Activated T-helper 9 cell treated with anti-CD3 and anti-CD28 coated beads, Interleukin-2, amount 50 U/mL, for 16 hours (primary cell): ENCODE data around the gene ITGB7.
A peak's percentile ranks its signal among the peaks of the same experiment; 100 is the strongest.
"Not testable (repeated sequence)": the region's sequence is repeated elsewhere in the genome, so short reads cannot be mapped to it uniquely, and the experiment has no call there.

Experiments
- DNase-seq: peaks from one replicate; pipeline ENCODE4 v3.0.0-alpha.2; 2020; ENCODE audit warnings: low read depth

The ITGB7 gene

DNA sequence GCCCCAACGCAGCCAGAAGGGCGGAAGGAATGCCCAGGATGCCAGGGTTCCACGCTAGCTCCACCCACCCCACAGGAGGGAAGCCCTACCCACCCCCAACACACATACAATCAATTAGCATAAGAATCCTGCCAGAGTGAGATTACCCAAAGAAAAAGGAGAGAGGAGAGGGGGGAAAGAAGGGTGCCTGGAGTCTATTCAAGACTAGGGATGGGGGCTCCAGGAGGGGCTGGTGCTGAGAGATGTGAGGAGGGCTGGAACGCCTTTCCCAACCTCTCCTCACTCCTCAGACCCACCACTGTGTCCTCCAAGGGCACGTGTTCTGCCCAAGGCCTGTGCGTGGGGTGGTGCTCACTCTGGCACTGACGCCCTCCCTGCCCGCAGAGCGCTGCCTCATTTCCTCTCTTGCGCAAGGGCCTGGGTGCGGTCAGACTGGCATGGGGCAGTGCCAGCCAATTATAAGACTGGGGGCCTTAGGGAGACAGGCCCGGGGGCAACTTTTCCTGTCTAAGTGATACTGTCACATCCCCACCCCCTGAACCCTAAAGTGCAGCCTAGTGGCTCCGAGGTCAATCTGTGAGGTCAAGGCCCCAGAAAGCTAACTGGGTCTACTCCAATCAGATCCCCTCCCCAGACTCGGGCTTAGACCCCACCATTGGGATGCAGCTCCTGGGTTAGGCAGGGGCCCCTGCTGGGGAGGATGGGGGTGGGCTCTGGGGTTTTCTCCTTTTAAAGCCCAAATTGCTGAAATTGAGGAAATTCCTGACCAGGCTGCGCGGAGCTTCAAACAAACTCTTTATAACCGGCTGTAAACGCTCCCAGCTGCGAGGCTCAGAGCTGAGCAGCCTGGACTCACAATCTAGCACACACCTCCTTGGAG lies 10.2 kb upstream of the ITGB7 start:
- no peak for DNase-seq

DNA sequence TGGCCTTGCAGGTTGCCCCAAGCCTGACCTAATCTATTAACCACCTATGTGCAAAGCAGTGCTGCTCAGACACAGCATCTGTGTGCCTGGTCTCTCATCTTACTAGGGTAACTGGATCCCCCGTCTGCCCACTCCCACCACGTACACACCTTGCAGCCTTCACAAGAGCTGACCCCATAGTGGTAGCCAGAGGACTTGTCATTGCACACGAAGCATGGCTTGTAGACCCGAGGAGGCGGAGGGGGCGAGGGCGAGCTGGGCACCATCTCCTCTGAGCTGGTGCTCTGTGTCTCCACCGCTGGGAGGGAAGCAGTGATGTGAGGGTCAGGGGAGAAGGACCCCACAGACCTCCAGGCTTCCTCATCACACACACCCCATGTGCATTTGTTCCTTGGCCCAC lies 8.4 kb upstream of the ITGB7 start:
- DNase-seq = no peak

DNA sequence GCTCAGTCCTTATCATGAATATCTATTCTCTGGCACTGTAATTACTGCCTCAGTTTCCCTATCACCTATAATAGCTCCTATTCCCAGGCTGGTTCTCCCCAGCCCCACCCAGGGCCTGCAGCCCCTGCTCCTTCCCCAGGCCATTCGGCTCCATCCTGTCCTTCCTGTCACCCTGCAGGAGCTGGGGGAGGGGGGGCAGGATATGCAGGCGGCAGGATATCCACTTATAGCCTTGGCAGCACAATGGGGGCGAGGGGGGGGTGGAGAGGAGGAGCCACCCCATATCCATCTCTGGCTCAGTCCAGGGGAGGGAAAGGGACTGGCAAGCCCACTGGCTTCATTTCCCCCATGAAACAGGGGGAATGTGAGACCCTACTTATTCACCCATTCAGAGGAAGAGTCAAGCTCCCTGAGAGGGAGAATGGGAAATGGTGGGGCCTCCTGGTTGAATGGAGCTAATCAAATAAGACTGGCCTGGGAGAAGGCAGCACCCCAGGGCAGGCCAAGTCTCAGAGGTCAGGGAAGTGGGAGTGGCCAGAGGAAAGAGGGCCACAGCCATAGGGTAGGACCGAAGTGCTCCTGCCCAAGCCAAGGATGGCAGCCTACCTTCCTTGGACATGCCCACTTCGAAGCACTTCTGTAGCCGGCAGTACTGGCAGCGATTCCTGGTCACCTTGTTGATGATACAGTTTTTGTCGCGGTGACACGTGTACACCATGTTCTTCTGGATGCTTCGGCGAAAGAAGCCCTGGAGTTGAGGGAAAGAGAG lies 7.8 kb upstream of the ITGB7 start:
- DNase-seq = no peak

DNA sequence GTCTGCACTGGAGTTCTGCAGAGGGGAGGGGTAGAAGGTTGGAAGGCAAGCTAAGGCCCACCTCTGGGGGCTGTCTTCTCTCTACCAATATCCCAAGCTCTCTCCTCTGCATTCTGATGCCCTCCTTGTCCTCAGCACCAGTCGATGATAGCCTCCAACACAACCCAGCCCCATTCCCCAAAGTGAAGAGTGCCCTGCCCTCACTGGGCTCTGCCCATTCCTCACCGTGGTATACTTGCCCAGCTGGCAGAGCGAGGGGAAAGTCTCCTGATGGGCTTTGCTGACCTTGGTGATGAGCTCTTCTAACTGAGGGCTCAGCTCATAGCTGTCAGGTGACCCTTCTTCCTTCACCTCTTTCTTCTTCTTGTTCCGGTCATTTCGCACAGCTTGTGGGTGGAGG lies 7.2 kb upstream of the ITGB7 start:
- DNase-seq = no peak

DNA sequence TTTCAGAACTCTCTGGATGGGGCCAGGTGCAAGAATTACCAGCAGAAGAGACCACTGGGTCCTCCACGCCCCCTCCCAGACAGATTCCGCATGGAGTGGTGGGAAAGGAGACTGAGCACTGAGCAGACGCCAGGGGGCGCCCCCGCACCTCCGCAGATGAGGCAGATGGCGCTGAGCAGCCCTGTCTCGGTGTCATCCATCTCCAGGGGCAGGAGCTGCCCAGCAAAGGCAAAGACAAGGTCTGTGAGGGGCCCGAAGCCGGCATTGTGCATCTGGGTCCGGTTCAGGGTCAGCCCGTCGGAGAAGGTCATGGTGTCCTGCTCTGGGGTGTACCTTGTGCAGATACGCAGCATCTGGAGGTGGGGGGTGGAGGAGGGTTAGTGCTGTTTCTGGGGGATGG lies 6.3 kb upstream of the ITGB7 start:
- peak; percentile 74 for DNase-seq

DNA sequence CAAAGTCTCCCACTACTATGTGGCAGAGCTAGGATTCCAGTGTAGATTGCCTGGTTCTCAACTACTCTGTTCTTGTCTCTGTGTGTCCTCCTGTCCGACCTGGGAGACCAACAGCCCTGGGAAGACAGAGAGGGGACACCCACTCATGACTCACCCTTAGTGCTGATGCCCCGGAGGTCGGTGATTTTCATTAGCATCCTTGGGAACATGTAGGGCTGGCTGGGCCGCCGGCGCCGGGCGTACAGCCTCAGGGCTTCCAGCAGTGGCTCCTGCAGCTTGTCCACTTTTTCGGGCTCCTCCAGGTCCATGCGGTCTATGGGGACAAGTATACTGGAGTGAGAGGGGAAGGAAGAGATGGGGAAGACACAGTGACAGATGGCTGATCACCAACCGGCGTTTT lies 5.9 kb upstream of the ITGB7 start:
- no peak for DNase-seq

DNA sequence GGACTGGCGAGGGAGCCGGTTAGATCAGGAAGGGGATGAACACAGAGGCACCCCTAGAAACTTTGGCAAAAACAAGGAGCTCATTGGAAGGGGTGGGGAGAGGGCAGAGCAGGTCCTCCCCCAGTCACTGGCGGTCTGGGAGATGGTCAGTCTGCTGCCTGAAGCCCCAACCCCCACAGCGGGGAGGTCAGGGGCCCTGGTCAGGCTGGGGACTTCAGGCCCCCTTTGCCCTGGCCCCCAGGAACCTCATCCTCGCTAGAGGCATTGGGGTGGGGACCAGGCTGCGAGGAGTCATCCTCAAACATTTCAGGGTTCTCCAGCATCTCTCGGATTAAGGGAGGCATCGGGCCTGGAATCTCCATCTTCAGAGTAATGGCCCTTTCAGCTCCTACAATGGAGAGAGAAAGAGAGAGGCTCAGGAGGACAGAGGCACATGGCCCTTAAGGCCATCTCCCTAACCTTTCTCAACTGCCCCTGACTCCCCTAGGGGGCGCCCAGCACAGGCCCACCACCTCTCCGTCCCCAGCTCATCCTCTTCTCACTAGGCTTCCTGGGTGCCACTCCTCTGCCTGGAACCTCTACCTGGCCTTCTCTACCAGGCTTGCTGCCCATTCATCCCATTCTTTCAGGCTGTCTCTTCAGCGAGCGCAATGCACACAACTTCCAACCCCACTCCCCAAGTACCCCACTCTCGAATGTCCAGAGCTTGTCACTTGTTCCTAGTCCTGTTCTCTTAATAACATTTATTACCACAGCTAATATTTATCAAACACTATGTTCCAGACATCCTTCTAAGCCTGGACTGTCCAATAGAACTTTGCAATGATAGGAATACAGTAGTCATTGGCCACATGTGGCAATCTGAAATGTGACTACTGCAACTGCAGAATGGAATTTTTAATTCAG lies 4.7 kb upstream of the ITGB7 start:
- DNase-seq = no peak

DNA sequence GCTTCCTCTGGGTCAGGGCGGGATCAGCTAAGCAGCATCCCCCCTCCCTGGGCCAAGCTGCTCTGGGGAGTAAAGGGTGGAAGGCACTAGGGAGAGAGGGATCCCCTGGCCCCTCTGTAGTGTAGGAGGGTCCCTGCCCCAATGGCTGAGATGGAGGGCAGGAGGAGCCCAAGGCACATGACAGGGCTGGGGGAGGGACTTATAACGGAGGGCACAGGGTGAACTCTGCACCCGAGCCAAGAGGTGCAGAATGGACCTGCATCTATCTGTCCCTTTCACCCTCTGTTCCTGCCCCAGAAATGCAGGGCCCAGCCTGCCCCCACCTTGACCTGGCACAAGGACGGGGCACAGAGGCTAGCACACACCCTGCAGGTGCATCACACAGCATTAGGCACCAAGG lies 3.8 kb upstream of the ITGB7 start:
- no peak for DNase-seq

DNA sequence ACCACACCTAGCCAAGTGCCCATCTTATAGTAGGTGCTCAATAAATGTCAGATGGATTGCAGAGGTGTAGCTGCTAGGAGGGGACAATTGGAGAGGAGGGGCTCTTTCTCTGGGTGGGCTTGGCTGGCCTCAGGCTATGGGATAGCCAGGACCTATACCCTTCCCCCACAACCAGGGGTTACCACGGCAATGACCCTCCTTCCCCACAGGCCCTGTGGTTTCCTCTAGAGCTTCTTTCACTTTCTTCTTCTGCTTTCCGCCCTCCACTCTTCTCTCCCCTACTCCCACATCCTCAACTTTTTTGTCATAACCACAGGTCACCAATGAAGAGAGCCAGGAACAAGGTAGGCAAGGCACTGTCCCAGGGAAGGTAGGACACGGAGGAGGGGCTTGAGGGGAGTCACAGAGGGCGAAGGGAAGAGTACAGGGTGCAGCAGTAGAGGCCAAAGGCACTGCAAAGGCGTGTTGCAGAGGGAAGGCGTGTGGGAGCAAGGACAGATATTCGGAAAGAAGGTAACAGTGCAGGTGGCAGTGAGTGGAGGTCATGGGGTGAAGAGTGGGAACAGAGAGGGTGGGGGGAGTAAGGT lies 1.9 kb upstream of the ITGB7 start:
- no peak for DNase-seq

DNA sequence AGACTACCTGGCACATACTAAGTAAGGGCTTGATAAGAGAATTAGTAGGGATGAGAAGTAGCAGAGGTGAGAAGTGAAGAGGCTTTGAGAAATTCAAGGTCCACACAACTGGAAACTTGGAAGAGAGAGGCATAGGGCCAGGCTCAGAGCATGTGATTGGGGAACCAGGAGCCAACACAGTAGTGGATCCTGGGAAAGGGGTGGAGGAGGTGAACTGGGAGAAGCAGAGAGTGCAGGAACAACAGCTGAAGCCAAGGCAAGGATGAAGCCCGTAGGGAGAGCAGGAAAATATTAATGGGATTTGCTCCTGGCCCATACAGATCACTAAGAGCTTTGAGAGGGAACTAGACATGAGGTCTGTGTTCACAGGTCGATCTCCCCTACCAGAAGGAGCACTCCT lies 1.4 kb upstream of the ITGB7 start:
- no peak for DNase-seq

DNA sequence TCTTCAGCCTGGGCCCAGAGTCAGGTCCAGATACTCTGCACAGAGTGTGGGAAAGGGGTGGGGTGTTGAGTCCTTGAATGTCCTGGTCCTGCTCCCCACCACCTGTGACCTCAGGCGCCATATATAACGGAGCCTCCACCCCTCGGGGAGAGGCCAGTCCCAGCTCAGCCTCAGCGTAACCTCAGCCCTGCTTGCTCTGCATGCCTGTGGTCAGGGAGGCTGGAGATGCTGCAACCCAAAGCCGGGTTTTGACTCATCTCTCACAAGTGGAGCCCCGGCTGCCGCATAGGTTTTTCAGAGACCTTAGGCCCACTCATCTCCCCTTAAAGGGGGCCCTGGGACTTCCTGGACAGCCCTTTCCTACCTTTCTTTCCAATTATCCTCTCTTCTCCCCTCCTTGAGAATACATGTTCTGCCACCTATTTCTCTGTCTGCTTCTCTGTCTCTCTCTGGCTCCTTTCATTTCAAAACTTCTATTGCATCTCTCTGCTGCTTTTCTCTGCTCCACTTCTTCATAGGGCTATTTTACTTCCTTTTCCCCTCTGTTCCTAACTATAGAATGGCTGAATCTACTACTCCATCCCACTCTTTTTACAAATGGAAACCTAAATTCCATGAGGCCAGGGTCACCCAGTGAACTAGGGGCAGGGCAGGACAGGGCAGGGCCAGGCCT lies 1.2 kb downstream of the ITGB7 start:
- peak; percentile 58 for DNase-seq

DNA sequence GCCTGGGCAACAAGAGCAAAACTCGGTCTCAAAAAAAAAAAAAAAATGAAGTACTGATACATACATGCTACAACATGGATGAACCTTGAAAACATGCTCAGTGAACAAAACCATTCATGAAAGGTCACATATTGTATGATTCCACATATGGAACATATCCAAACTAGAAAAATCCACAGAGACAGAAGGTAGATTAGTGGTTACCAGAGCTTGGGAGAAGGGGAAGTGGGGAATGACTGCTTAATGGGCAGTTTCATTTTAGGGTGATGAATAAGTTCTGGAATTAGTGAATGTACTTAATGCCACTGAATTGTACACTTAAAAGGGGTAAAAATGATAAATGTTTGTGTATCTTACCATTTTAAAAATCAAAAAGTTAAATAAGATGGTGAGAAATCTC lies 2.7 kb downstream of the ITGB7 start:
- no peak for DNase-seq

DNA sequence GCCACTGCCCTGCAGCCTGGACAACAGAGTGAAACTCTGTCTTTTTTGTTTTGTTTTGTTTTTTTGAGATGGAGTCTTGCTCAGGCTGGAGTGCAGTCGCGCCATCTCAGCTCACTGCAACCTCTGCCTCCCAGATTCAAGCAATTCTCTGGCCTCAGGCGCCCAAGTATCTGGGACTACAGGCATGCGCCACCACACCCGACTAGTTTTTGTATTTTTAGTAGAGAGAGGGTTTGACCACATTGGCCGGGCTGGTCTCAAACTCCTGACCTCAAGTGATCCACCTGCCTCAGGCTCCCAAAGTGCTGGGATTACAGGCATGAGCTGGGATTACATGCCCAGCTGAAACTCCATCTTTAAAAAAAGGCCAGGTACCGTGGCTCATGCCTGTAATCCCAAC lies 4.7 kb downstream of the ITGB7 start:
- DNase-seq = not testable (repeated sequence)

DNA sequence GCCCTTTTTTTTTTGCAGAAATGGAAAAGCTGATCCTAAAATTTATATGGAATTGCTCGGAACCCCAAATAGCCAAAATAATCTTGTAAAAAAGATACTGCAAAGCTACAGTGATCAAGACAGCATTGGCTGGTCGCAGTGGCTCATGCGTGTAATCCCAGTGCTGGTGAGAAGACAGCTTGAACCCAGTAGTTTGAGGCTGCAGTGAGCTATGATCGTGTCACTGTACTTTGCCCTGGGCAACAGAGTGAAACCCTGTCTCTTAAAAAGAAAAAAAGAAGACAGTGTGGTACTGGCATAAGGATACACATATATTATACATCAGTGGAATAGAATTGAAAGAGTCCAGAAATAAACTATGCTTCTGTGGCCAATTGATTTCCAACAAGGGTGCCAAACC lies 5.4 kb downstream of the ITGB7 start:
- no peak for DNase-seq

DNA sequence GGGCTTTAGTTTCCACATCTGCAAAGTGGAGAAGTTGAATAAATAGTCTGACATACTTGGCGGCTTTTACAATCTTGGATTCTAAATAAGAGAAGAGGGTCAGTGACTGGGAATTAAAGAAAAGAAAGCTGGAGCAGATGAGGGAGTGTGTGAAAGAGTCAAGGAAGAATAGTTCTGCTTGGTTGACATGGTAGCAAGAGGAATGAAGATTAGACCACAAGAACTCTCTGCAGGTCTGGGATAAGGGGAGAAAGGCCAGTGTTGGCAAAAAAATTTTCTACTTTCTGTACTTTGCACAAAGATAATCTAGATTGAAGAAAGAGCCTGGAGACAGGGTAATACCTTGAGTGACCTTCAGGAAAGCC lies 5.9 kb downstream of the ITGB7 start:
- DNase-seq = no peak

DNA sequence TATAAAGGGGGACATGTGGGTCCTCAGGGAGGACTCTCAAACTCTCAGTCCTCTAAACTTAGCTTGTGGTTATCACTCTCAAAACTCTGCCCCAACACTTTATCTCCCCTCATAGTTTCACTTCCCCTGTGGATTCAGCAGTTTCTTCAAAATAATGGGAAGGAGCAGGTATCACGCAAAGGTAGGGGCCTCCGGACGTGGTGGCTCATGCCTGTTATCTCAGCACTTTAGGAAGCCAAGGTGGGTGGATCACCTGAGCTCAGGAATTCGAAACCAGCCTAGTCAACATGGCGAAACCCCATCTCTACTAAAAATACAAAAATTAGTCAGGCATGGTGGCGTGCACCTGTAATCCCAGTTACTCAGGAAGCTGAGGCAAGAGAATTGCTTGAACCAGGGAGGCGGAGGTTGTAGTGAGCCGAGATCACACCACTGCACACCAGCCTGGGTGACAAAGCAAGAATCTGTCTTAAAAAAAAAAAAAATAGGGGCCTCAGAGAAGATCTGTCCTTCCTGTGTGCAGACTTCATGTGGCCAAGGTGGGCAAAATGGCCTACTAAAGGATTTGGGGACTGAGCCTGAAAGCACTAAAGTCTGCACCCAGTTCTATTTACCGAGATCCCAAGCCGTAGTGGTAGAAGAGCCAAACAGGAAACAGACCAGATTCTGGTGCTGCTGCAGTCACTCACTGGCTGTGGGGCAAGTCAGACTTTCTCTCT lies 6.4 kb downstream of the ITGB7 start:
- no peak for DNase-seq

DNA sequence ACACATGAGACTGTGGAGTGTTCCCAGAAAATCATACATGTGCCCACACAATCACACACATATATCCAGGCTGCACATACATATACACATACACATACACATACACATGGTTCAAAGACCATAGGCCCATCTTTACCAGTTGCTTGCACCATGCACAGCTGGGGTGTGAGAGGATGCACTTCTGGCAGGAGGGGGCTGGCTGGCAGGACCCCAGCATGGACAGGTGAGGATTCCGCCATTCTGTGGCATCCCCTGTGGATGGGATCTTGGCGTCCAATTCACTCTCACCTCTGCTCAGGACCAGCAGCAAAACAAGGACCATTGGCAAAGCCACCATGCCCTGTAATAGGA lies 7.0 kb downstream of the ITGB7 start:
- no peak for DNase-seq

DNA sequence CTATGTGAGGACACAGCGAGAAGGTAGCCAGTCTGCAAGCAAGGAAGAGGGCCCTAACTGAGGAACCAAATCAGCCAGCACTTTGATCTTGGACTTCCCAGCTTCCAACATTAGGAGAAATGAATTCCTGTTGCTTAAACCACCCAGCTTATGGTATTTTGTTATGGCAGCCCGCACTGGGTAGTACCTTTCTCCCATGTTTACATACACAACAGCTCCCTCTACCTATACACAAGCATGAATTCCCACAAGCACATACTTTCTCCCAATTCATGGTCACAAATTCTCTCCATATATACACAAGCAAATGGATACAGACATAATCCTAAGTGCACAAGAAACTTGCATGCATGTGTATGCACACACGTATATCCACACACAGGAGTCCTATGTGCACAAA lies 7.4 kb downstream of the ITGB7 start:
- no peak for DNase-seq

DNA sequence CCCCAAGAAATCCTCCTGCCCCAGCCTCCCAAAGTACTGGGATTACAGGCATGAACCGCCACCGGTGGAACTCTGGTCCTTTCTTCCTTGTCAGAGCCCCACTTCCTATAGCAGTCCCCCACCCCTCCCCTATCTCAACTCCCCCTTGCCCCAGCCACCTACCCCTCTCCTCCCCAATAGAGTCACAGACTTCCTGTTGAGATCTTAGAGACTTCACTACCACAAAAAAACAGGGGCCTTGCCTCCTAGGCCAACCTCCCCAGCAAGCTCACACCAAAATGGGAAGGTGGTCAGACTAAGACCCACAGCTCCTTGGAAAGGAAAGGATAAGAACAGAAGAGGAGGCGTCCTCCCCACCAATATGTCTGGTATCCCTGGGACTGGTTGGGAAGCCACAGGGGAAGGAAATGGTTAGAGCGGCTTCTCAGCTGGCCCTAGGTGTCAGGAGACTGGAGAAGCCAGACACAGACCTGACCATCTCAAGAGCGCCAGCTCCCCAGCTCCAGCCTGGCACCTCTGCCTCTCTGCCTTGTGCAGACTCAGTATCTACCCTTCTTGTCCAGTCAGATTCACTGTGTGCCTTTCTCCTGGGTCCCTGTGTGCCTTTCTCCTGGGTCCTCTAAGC lies 8.5 kb downstream of the ITGB7 start:
- DNase-seq = no peak

DNA sequence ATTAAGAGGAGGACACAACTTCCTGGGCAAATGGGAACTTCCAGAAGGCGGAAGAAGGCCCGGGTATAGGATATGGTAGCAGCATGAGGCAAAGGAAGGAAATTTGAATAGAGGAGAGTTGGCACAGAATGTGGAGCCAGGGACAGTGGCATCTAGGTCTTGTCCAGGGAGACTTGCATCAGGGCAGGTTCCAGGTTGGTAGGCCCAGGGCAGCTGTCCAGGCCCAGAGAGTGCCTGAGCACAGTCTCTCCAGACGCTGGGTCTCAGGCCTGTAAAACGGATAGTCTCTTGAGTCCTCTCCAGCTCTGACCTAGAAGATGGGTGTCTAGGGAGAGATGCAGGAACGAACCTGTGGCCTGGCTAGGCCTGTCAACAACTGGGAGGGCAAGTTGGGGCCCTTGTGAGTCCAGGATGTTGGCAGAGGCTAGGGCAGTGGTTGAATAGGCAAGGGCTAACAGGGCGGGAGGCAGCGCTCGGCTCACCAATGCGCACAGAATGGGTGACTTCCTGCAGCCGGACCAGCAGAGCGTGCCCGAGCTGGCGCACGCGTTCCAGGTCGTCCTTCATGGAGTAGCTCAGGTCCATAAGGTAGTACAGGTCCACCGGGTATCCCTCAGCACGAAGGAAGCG lies 9.9 kb downstream of the ITGB7 start:
- DNase-seq = no peak
